Measurements from ENCODE around the gene PTTG1IP.
"Not testable (repeated sequence)": the region's sequence is repeated elsewhere in the genome, so short reads cannot be mapped to it uniquely, and the experiment has no call there.

Gene PTTG1IP

GRCh38 chr21:44914176-44914874 is 40.8 kb upstream of the PTTG1IP start:
- Histone ChIP-seq H3K27ac (ENCODE audit: low read depth, low read length) (no peak overlapping the region), H3K9ac (ENCODE audit: low read depth, low read length) (no peak overlapping the region), H3K9me3 (ENCODE audit: insufficient read depth, low read depth, low read length) (no peaks in the 10 kb centered on the region), H3K27me3 (ENCODE audit: insufficient read depth, low read length) (peaks cover 20% of the 10 kb centered on the region), H3K36me3 (ENCODE audit: insufficient read depth, low read length) (no peaks in the 10 kb centered on the region), H3K4me3 (ENCODE audit: low read length) (no peak overlapping the region), H3K4me1 (ENCODE audit: insufficient read depth, low read length) (no peaks in the 10 kb centered on the region)
- WGBS: 93% methylated on average over 18 of the region's 18 CpGs

GRCh38 chr21:44913425-44914175 is 40.1 kb upstream of the PTTG1IP start:
- peaks cover 13% of the 10 kb centered on the region for H3K27me3 ChIP-seq (ENCODE audit: insufficient read depth, low read length)
- H3K36me3 ChIP-seq (ENCODE audit: insufficient read depth, low read length): no peaks in the 10 kb centered on the region
- no peak overlapping the region for H3K4me3 ChIP-seq (ENCODE audit: low read length)
- H3K9ac ChIP-seq (ENCODE audit: low read depth, low read length): no peak overlapping the region
- H3K4me1 ChIP-seq (ENCODE audit: insufficient read depth, low read length): no peaks in the 10 kb centered on the region
- H3K9me3 ChIP-seq (ENCODE audit: insufficient read depth, low read depth, low read length): no peaks in the 10 kb centered on the region
- H3K27ac ChIP-seq (ENCODE audit: low read depth, low read length): no peak overlapping the region
- 90% methylated on average over 7 of the region's 7 CpGs for WGBS

GRCh38 chr21:44912506-44913412 is 39.3 kb upstream of the PTTG1IP start:
- H3K36me3 ChIP-seq (ENCODE audit: insufficient read depth, low read length); H3K9ac ChIP-seq (ENCODE audit: low read depth, low read length); H3K4me1 ChIP-seq (ENCODE audit: insufficient read depth, low read length); H3K9me3 ChIP-seq (ENCODE audit: insufficient read depth, low read depth, low read length); H3K4me3 ChIP-seq (ENCODE audit: low read length); H3K27me3 ChIP-seq (ENCODE audit: insufficient read depth, low read length); H3K27ac ChIP-seq (ENCODE audit: low read depth, low read length): not testable (repeated sequence)
- 87% methylated on average over 17 of the region's 25 CpGs for WGBS

GRCh38 chr21:44912158-44912473 is 38.6 kb upstream of the PTTG1IP start:
- no peak overlapping the region for H3K4me3 ChIP-seq (ENCODE audit: low read length)
- 88% methylated on average over 8 of the region's 8 CpGs for WGBS
- no peaks in the 10 kb centered on the region for H3K36me3 ChIP-seq (ENCODE audit: insufficient read depth, low read length)
- no peak overlapping the region for H3K27ac ChIP-seq (ENCODE audit: low read depth, low read length)
- no peaks in the 10 kb centered on the region; the same call in 1 of the 2 replicates for H3K27me3 ChIP-seq (ENCODE audit: insufficient read depth, low read length)
- no peaks in the 10 kb centered on the region for H3K4me1 ChIP-seq (ENCODE audit: insufficient read depth, low read length)
- no peaks in the 10 kb centered on the region for H3K9me3 ChIP-seq (ENCODE audit: insufficient read depth, low read depth, low read length)
- H3K9ac ChIP-seq (ENCODE audit: low read depth, low read length): no peak overlapping the region

- no peak overlapping the region for H3K9ac ChIP-seq (ENCODE audit: low read depth, low read length)
- WGBS: 91% methylated on average over 19 of the region's 19 CpGs
- H3K36me3 ChIP-seq (ENCODE audit: insufficient read depth, low read length): no peaks in the 10 kb centered on the region
- no peaks in the 10 kb centered on the region for H3K9me3 ChIP-seq (ENCODE audit: insufficient read depth, low read depth, low read length)
- H3K4me1 ChIP-seq (ENCODE audit: insufficient read depth, low read length): no peaks in the 10 kb centered on the region
- H3K27ac ChIP-seq (ENCODE audit: low read depth, low read length): no peak overlapping the region
- no peak overlapping the region for H3K4me3 ChIP-seq (ENCODE audit: low read length)
- H3K27me3 ChIP-seq (ENCODE audit: insufficient read depth, low read length): no peaks in the 10 kb centered on the region; the same call in 1 of the 2 replicates
These were observed 38.1 kb upstream of the PTTG1IP start for GRCh38 chr21:44911384-44912157.

GRCh38 chr21:44911068-44911383 is 37.5 kb upstream of the PTTG1IP start:
- no peak overlapping the region for H3K9ac ChIP-seq (ENCODE audit: low read depth, low read length)
- no peaks in the 10 kb centered on the region; the same call in 1 of the 2 replicates for H3K27me3 ChIP-seq (ENCODE audit: insufficient read depth, low read length)
- H3K27ac ChIP-seq (ENCODE audit: low read depth, low read length): no peak overlapping the region
- no peaks in the 10 kb centered on the region for H3K4me1 ChIP-seq (ENCODE audit: insufficient read depth, low read length)
- 94% methylated on average over 10 of the region's 10 CpGs for WGBS
- H3K9me3 ChIP-seq (ENCODE audit: insufficient read depth, low read depth, low read length): no peaks in the 10 kb centered on the region
- H3K4me3 ChIP-seq (ENCODE audit: low read length): no peak overlapping the region
- no peaks in the 10 kb centered on the region for H3K36me3 ChIP-seq (ENCODE audit: insufficient read depth, low read length)

GRCh38 chr21:44910229-44911067 is 37.0 kb upstream of the PTTG1IP start:
- WGBS: 90% methylated on average over 27 of the region's 27 CpGs
- Histone ChIP-seq H3K36me3 (ENCODE audit: insufficient read depth, low read length) (no peaks in the 10 kb centered on the region), H3K9me3 (ENCODE audit: insufficient read depth, low read depth, low read length) (no peaks in the 10 kb centered on the region), H3K27ac (ENCODE audit: low read depth, low read length) (no peak overlapping the region), H3K9ac (ENCODE audit: low read depth, low read length) (no peak overlapping the region), H3K27me3 (ENCODE audit: insufficient read depth, low read length) (no peaks in the 10 kb centered on the region; the same call in 1 of the 2 replicates), H3K4me1 (ENCODE audit: insufficient read depth, low read length) (no peaks in the 10 kb centered on the region), H3K4me3 (ENCODE audit: low read length) (no peak overlapping the region)

GRCh38 chr21:44909719-44910118 is 36.2 kb upstream of the PTTG1IP start:
- WGBS: 97% methylated on average over 9 of the region's 9 CpGs
- no peaks in the 10 kb centered on the region for H3K27me3 ChIP-seq (ENCODE audit: insufficient read depth, low read length)
- no peaks in the 10 kb centered on the region for H3K4me1 ChIP-seq (ENCODE audit: insufficient read depth, low read length)
- no peak overlapping the region for H3K9ac ChIP-seq (ENCODE audit: low read depth, low read length)
- H3K9me3 ChIP-seq (ENCODE audit: insufficient read depth, low read depth, low read length): no peaks in the 10 kb centered on the region
- no peak overlapping the region for H3K4me3 ChIP-seq (ENCODE audit: low read length)
- no peaks in the 10 kb centered on the region for H3K36me3 ChIP-seq (ENCODE audit: insufficient read depth, low read length)
- H3K27ac ChIP-seq (ENCODE audit: low read depth, low read length): no peak overlapping the region

GRCh38 chr21:44908908-44909307 is 35.4 kb upstream of the PTTG1IP start:
- H3K4me1 ChIP-seq (ENCODE audit: insufficient read depth, low read length): no peaks in the 10 kb centered on the region

More at GRCh38 chr21:44908908-44909307, 35.4 kb upstream of the PTTG1IP start:
- Histone ChIP-seq H3K4me3 (ENCODE audit: low read length) (no peak overlapping the region), H3K27me3 (ENCODE audit: insufficient read depth, low read length) (no peaks in the 10 kb centered on the region), H3K27ac (ENCODE audit: low read depth, low read length) (no peak overlapping the region), H3K9me3 (ENCODE audit: insufficient read depth, low read depth, low read length) (no peaks in the 10 kb centered on the region), H3K9ac (ENCODE audit: low read depth, low read length) (no peak overlapping the region), H3K36me3 (ENCODE audit: insufficient read depth, low read length) (no peaks in the 10 kb centered on the region)
- WGBS: 91% methylated on average over 21 of the region's 21 CpGs
